Stimulated activated CD4-positive, alpha-beta T cell treated with anti-CD3 and anti-CD28 coated beads, Interleukin-15, amount 100 ng/mL, for 48 hours (primary cell): ENCODE results near the gene PRTFDC1.

ENCODE experiments used
- DNase-seq, 2 donors: peaks; one replicate each; pipeline ENCODE4 v3.0.0-alpha.2; 2020; ENCODE audit warnings: low read depth in 2 of 2

PRTFDC1 gene

DNA sequence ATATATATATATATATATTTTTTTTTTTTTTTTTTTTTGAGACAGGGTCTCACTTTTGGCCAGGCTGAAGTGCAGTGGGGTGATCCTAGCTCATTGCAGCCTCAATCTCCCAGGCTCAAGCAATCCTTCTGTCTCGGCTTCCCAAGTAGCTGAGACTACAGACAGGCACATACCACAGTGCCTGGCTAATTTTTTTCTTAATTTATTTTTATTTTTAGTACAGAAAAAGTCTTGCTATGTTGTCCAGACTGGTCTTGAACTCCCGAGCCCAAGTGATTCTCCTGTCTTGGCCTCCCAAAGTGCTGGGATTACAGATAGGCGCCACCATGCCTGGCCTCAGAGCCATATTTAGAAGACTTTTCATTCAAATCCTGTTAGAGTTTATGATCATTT, 79.6 kb downstream of the PRTFDC1 start:
- no peak for DNase-seq

GRCh38 chr10:24872049-24872789, 80.2 kb downstream of the PRTFDC1 start:
- no peak for DNase-seq

DNA sequence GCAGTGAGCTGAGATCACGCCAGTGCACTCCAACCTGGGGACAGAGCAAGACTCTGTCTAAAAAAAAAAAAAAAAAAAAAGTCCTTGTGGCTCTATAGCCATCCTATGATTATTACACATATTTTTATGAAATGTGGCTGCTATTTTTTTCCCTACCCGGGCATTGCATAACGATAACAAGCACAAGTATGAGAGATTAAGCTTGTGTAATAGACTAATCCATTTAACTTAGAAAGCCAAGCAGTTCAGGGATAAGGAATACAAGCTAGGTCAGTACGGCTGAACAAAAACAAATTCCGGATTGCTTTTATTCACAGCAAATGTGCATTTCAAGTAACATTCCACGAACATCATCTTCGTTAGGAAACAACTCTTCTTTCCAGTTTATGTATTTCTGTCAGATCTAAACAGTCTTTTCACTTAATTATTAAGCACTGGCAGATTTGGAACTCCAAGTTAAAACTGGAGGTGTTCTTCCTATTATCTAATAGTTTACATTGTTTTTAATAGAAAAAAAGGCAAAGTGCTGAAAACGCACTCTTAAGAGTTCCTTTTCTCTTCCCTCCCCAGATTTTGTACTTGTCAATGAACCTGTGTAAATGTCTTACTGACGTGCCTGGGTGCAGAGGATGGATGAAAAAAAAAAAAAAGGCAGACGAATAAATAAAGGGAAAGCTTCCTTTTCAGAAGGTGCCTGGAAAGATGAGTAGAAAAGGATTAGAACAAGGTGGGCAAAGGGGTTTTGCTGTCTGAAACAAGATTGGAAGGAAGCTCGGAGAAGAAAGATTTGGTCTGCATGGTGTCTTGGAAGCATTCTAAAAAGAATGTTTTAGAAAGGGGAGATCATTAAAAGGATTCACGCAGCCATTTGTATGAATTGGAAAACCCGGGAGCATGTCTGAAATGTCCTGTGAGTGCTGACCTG, 81.1 kb downstream of the PRTFDC1 start:
- no peak for DNase-seq

- no peak for DNase-seq
Measured at GRCh38 chr10:24869354-24870015, 82.9 kb downstream of the PRTFDC1 start.

- no peak for DNase-seq
Measured at GRCh38 chr10:24866604-24867583, 85.5 kb downstream of the PRTFDC1 start.

GRCh38 chr10:24865783-24866182, 86.6 kb downstream of the PRTFDC1 start:
- DNase-seq, result no peak

DNA sequence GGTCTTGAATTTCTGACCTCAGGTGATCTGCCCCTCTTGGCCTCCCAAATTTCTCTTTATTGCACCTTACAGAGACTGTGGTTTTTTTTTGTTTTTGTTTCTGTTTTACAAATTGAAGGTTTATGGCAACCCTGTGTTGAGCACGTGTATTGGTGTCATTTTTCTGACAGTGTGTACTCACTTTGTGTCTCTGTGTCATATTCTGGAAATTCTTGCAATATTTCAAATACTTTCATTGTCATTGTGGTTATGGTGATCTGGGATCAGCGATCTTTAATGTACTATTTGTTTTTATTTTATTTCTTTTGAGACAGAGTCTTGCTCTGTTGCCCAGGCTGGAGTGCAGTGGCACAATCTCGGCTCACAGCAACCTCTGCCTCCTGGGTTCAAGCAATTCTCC, 89.8 kb downstream of the PRTFDC1 start:
- no peak for DNase-seq

GRCh38 chr10:24858288-24859270, 93.8 kb downstream of the PRTFDC1 start:
- no peak for DNase-seq

- no peak for DNase-seq
Measured at GRCh38 chr10:24857031-24857725, 95.2 kb downstream of the PRTFDC1 start.

DNA sequence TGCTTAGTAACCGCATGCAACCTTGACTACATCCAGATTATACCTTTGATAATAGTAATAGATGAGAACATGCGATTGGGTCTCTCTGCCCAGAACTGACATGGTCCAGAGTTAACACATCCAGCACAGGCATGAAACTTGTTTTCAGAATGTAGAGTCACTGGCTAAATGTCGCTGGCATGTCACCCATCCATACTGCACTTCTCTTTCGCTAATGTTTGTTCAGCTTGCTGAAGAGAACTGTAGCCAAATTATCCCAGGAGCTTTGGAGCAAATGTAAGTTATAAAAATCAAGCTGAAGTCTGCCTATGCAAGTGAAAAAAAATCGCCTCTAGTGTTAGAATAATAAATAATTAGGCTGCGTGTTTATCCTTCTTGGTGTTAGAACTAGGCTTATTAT, 98.2 kb downstream of the PRTFDC1 start:
- no peak for DNase-seq

DNA sequence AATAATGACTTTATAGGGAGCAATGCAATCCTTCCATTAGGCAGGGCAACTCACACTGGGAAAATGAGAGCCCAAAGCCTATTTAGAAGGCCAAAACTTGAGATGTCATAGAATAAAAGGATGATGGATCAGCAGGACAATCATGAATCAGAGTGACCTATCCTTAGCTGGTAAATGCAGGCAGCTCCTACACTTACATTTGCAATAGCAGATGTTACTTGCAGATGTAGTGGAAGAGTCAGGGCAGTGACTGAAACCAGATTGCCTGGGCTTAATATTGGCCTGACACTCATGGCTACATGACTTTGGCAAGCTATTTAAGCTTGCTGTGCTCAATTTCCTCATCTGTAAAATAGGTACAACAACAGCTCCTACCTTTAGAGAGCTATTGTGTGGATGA, 98.7 kb downstream of the PRTFDC1 start:
- DNase-seq, result no peak

GRCh38 chr10:24851629-24852028, 100.8 kb downstream of the PRTFDC1 start:
- DNase-seq, result no peak

- DNase-seq, result no peak
Measured at GRCh38 chr10:24850727-24851296, 101.6 kb downstream of the PRTFDC1 start.

DNA sequence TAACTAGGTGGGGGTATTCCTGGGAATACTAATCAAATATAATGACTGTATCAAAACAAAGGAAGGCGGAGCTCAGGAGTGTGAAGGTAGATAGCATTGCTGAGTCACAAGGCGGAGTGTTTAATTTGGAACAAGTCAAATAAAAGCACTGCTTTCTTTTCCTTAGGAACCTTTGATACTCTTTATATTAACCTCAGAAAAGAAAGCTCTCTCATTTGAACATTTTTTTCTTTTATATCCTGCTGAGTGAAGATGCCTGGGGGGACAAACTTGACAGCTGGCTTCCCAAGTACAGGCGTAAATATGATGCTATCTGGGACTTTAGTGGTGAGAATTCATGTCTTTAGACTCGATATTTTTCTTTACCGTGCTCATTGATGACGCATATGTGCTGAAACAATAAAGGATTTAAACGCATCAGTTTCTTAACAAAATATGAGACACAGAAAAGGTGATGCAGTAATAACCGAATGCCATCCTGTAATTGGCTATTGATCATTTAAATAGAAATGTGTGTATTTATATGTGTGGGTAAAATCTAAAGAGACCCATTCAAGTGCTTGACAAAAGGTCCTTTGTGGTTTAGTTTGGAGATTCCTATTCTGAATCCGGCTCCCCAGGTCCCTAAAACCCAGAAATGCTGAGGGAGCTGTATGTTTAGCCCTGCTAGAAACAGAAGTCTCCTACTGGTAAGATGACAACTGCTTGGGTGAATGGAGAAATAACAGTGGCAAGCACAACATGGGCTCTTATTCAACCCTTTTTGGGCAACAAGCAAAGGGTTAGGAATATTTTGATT, 102.7 kb downstream of the PRTFDC1 start:
- DNase-seq, result no peak

GRCh38 chr10:24849051-24849450, 103.4 kb downstream of the PRTFDC1 start:
- no peak for DNase-seq

GRCh38 chr10:24848195-24848594, 104.2 kb downstream of the PRTFDC1 start:
- DNase-seq, result no peak

DNA sequence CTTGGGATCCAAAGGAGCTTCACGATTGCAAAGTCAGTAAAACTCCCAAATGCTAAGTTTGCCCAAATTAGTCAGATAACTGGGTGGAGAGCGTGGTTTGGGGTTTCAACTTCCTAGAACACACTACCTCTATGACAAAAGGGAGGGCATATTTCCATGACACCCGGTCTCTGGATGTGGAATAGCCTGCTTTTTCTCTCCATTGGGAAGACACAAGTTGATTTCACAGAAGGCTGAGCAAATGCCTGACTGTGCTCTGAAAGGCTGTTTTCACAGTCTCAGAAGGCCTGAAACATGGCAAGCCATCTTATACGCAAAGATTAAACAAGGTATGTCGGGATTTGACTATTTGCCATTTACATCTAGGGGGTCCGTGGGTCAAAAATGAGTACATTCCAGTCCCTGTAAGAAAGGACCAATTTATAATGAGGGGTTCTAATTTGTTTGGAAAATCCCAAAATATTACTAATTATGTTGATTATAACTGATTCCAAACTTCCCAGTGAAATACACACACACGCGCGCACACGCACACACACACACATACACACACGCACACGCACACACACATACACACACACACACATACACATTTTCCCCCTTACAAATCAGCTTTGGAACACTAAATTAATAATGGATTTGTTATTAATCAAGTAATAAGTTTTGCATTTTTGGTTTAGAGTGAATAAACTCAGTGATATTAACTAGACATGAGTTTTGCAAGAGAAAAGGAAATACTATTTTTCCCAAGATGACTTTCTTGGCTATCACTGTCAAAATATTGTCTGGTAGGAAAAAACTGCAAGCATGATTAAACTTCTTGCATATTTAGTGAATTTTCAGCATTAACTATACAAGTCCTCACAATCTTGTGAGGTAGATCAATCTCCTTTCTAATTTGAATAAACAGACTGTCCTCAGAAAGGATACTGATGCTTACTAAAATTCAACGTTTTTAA, 105.0 kb downstream of the PRTFDC1 start:
- DNase-seq, result no peak
